GM12878 (cell line): ENCODE measurements around the gene KCNK13. TPM values are rescaled to one million over a fixed set of nuclear protein-coding genes. Genes with fewer than 3 reads are reported as not detected.

ENCODE experiments used
- ATAC-seq: fragments of 200-7000 bp; cut with Tn5 transposase; 3 replicates; pipeline ENCODE4 v1.9.1; 2020; ENCODE audit warnings: mild to moderate bottlenecking, moderate library complexity
- BruUV-seq: library from RNA; stranded (reverse); fragments of 400-500 nt; replicated peaks from 2 replicates; lab custom pipeline; 2021; lab: Mats Ljungman, UMichigan
- CTCF ChIA-PET: fragments of 300-600 bp; sonication (Branson Sonifier 250); formaldehyde crosslinking; extraction: SDS; loops from one replicate; lab custom pipeline; 2021; ENCODE audit warnings: inconsistent platforms; lab: Yijun Ruan, JAX
- POLR2A ChIA-PET: fragments of 350-600 bp; formaldehyde crosslinking; extraction: SDS; loops from one replicate; lab custom pipeline; 2021; ENCODE audit warnings: inconsistent platforms; lab: Charles Lee
- RAD21 ChIA-PET: fragments of 300-600 bp; sonication (Branson Sonifier 250); formaldehyde crosslinking; loops from one replicate; lab custom pipeline; 2023; ENCODE audit warnings: antibody characterized with exemption; ENCODE audit not compliant: unreplicated experiment; lab: Charles Lee
- SMC1A ChIA-PET: fragments of 300-600 bp; sonication (Branson Sonifier 250); formaldehyde crosslinking; loops from one replicate; lab custom pipeline; 2023; ENCODE audit not compliant: unreplicated experiment, uncharacterized antibody; lab: Charles Lee
- DNase-seq: peaks from one replicate; pipeline ENCODE4 v3.0.0-alpha.2; 2011; ENCODE audit warnings: low read depth, low spot score
- FAIRE-seq: peaks from 3 replicates; lab custom pipeline; 2011; peaks lifted over from hg19 to GRCh38; lab: Jason Lieb, UNC
- H2AFZ ChIP-seq: 2 replicates; pipeline ENCODE4 v1.6.0; 2011; ENCODE audit warnings: low read depth, low read length, control low read depth; ENCODE audit not compliant: control insufficient read depth
- H3K27ac ChIP-seq: 2 replicates; pipeline ENCODE4 v1.5.1; 2011; ENCODE audit warnings: control low read depth; ENCODE audit not compliant: control insufficient read depth, insufficient read depth
- H3K27me3 ChIP-seq, 2 experiments: replicated peaks in 1 of 2; 2 replicates each; pipeline versions ENCODE4 v1.6.0 to v1.6.1; 2011; ENCODE audit warnings: low read length in 1 of 2; ENCODE audit not compliant: control insufficient read depth in 2 of 2, insufficient read depth in 2 of 2
- H3K36me3 ChIP-seq, 2 experiments: 2 replicates each; pipeline ENCODE4 v1.5.1; 2011; ENCODE audit warnings: low read length in 1 of 2; ENCODE audit not compliant: control insufficient read depth in 2 of 2, insufficient read depth in 2 of 2
- H3K4me1 ChIP-seq: 2 replicates; pipeline ENCODE4 v1.6.1; 2011; ENCODE audit warnings: mild to moderate bottlenecking, low read length, moderate library complexity, mixed read lengths; ENCODE audit not compliant: control insufficient read depth, insufficient read depth
- H3K4me2 ChIP-seq: 2 replicates; pipeline ENCODE4 v1.6.0; 2011; ENCODE audit warnings: control low read depth; ENCODE audit not compliant: control insufficient read depth, insufficient read depth
- H3K4me3 ChIP-seq: fragments of 200-600 bp; sonication (generic); 2 replicates; pipeline ENCODE4 v1.5.1; 2016
- H3K79me2 ChIP-seq: 2 replicates; pipeline ENCODE4 v1.6.0; 2011; ENCODE audit warnings: low read length; ENCODE audit not compliant: control insufficient read depth, insufficient read depth
- H3K9ac ChIP-seq: 2 replicates; pipeline ENCODE4 v1.8.0; 2011; ENCODE audit warnings: low read length, control low read depth, mixed read lengths; ENCODE audit not compliant: control insufficient read depth, insufficient read depth
- H3K9me3 ChIP-seq: replicated peaks from 3 replicates; pipeline ENCODE4 v1.5.1; 2011; ENCODE audit warnings: mild to moderate bottlenecking, low read length; ENCODE audit not compliant: control insufficient read depth, insufficient read depth
- H4K20me1 ChIP-seq: 2 replicates; pipeline ENCODE4 v1.6.0; 2011; ENCODE audit not compliant: control insufficient read depth, insufficient read depth
- BHLHE40 ChIP-seq, 2 experiments: fragments of 450-650 bp in 1 of 2; IDR thresholded peaks; 2 replicates each; pipeline ENCODE4 v1.6.1; 2011 to 2017; ENCODE audit warnings: low read depth in 2 of 2, borderline replicate concordance in 1 of 2, improper control_type of control experiment in 1 of 2, low read length in 1 of 2, mild to moderate bottlenecking in 1 of 2
- CHD2 ChIP-seq: IDR thresholded peaks from 2 replicates; pipeline ENCODE4 v1.6.1; 2011; ENCODE audit warnings: low read depth, low read length, improper control_type of control experiment, borderline replicate concordance
- EED ChIP-seq: sonication (generic); IDR thresholded peaks from 2 replicates; pipeline ENCODE4 v1.6.1; 2016; ENCODE audit warnings: antibody characterized with exemption, low read depth
- EP300 ChIP-seq, 2 experiments: fragments of 150-350 bp in 1 of 2; IDR thresholded peaks; 2 replicates each; pipeline ENCODE4 v1.6.1; 2011 to 2012; ENCODE audit warnings: low read depth in 2 of 2, low read length in 2 of 2, borderline replicate concordance in 1 of 2, improper control_type of control experiment in 1 of 2, inconsistent platforms in 1 of 2; ENCODE audit not compliant: control insufficient read depth in 1 of 2
- ETV6 ChIP-seq, 2 experiments: fragments of 450-650 bp in 1 of 2; IDR thresholded peaks in 1 of 2; conservative IDR thresholded peaks in 1 of 2; 2 replicates each; pipeline ENCODE4 v1.6.1; 2014; ENCODE audit warnings: antibody characterized with exemption in 1 of 2, borderline replicate concordance in 1 of 2, low read depth in 1 of 2, mild to moderate bottlenecking in 1 of 2, moderate library complexity in 1 of 2
- LARP7 ChIP-seq: fragments of 450-650 bp; IDR thresholded peaks from 2 replicates; pipeline ENCODE4 v1.6.1; 2017; ENCODE audit warnings: mild to moderate bottlenecking
- MEF2B ChIP-seq: fragments of 450-650 bp; IDR thresholded peaks from 2 replicates; pipeline ENCODE4 v1.6.1; 2018; ENCODE audit warnings: mild to moderate bottlenecking, moderate library complexity; ENCODE audit not compliant: partially characterized antibody, poor library complexity, severe bottlenecking
- MYC ChIP-seq: IDR thresholded peaks from 2 replicates; pipeline ENCODE4 v1.6.1; 2011; ENCODE audit warnings: mild to moderate bottlenecking, low read length, moderate library complexity, inconsistent platforms; ENCODE audit not compliant: insufficient read depth, insufficient replicate concordance, insufficient read length, severe bottlenecking
- NFYA ChIP-seq: IDR thresholded peaks from 2 replicates; pipeline ENCODE4 v1.6.1; 2011; ENCODE audit warnings: low read depth, mild to moderate bottlenecking, low read length, improper control_type of control experiment, borderline replicate concordance
- NKRF ChIP-seq: fragments of 450-650 bp; conservative IDR thresholded peaks from 2 replicates; pipeline ENCODE4 v1.6.1; 2017; ENCODE audit warnings: mild to moderate bottlenecking, moderate library complexity
- NRF1 ChIP-seq: conservative IDR thresholded peaks from 2 replicates; pipeline ENCODE4 v1.6.1; 2011; ENCODE audit warnings: mild to moderate bottlenecking, low read depth, low read length, improper control_type of control experiment
- PKNOX1 ChIP-seq: fragments of 450-650 bp; IDR thresholded peaks from 2 replicates; pipeline ENCODE4 v1.6.1; 2016; ENCODE audit warnings: mild to moderate bottlenecking
- STAT1 ChIP-seq: fragments of 450-650 bp; conservative IDR thresholded peaks from 2 replicates; pipeline ENCODE4 v1.6.1; 2014; ENCODE audit warnings: antibody characterized with exemption, mild to moderate bottlenecking
- SUZ12 ChIP-seq: fragments of 200-600 bp; sonication (generic); IDR thresholded peaks from one replicate; pipeline ENCODE4 v1.6.1; 2018; ENCODE audit warnings: antibody characterized with exemption, mild to moderate bottlenecking; ENCODE audit not compliant: unreplicated experiment
- WGBS: methylation state at CpG from one replicate; pipeline ENCODE4 v1.1.6; 2016; ENCODE audit warnings: low lambda C conversion rate; ENCODE audit not compliant: insufficient replicate concordance, insufficient coverage; ENCODE audit errors: missing lambda C conversion rate; 5-methylcytosine and 5-hydroxymethylcytosine counted together
- in situ Hi-C: fragments of 300-500 bp; cut with MboI; formaldehyde crosslinking; loops from 9 replicates; pipeline ENCODE4 v1.14.3; 2018; ENCODE audit warnings: mixed read lengths
- intact Hi-C: fragments of 100-400 bp; cut with micrococcal nuclease; formaldehyde crosslinking; loops from one replicate; pipeline ENCODE4 v1.14.2; 2022; ENCODE audit not compliant: unreplicated experiment
- polyA plus RNA-seq, 11 experiments: library from polyadenylated mRNA; depleted of rRNA in 4 of 11; unstranded in 6 of 11; stranded (reverse) in 5 of 11; fragments of >200 nt; fragmentation: Nextera tagmentation in 4 of 11; fragmentation: Illumina TruSeq in 1 of 11; extraction: Ambion mirVana in 4 of 11; extraction: Trizol in 1 of 11; gene quantifications; 1 replicate in 1 of 11; 2 replicates in 10 of 11; pipeline versions ENCODE4 v1.2.1 to v1.2.3, GENCODE V29; 2011 to 2016; ENCODE audit warnings: inconsistent platforms in 2 of 11, missing spikeins in 2 of 11, low read depth in 1 of 11
- total RNA-seq, 4 experiments: library from RNA; depleted of rRNA in 3 of 4; stranded (reverse); fragments of >200 nt in 3 of 4; fragmentation: Illumina TruSeq in 1 of 4; extraction: Trizol in 1 of 4; gene quantifications; 2 replicates each; pipeline versions ENCODE4 v1.2.1 to v1.2.3, GENCODE V29; 2013 to 2021
- TF ChIP-seq, protein P1 (sequence below): IDR thresholded peaks from 2 replicates; pipeline ENCODE4 v1.6.1; 2011; ENCODE audit warnings: mild to moderate bottlenecking, low read depth, low read length, moderate library complexity; ENCODE audit not compliant: insufficient replicate concordance

Gene KCNK13
- total and polyA plus RNA-seq, 10 of the 15 experiments (the other 5 are each of a cell fraction or from before 2014, with no cell fraction given): not detected

- Histone ChIP-seq H3K4me3 (no peak overlapping the region), H2AFZ (no peak overlapping the region), H3K79me2 (no peaks in the 10 kb centered on the region), H3K27ac (no peak overlapping the region), H4K20me1 (no peaks in the 10 kb centered on the region), H3K36me3 (no peaks in the 10 kb centered on the region), H3K4me1 (no peaks in the 10 kb centered on the region), H3K9me3 (no peaks in the 10 kb centered on the region; the same call in 2 of the 3 replicates), H3K27me3 (no peaks in the 10 kb centered on the region), H3K9ac (no peak overlapping the region), H3K4me2 (no peak overlapping the region)
- WGBS: 26% methylated on average over 3 of the region's 3 CpGs
- BruUV-seq: no TSS peak
- no peak for ATAC-seq
- FAIRE-seq: no peak
- CTCF ChIA-PET: no interaction called here
- intact Hi-C loops: no loop called here
- TF ChIP-seq, protein P1, sequence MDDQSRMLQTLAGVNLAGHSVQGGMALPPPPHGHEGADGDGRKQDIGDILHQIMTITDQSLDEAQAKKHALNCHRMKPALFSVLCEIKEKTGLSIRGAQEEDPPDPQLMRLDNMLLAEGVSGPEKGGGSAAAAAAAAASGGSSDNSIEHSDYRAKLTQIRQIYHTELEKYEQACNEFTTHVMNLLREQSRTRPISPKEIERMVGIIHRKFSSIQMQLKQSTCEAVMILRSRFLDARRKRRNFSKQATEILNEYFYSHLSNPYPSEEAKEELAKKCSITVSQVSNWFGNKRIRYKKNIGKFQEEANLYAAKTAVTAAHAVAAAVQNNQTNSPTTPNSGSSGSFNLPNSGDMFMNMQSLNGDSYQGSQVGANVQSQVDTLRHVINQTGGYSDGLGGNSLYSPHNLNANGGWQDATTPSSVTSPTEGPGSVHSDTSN: no peak
- TF ChIP-seq ETV6 (conservative IDR thresholded peaks at IDR 0.05 in 1 of 2, IDR thresholded peaks at IDR 0.05 in 1 of 2; ENCODE audit: borderline replicate concordance in 1 of 2, low read depth in 1 of 2) (no peak), SUZ12 (no peak), EED (no peak), STAT1 (no peak), BHLHE40 (IDR thresholded peaks at IDR 0.05; ENCODE audit: borderline replicate concordance in 1 of 2, low read depth in 2 of 2, low read length in 1 of 2) (no peak), PKNOX1 (no peak), NFYA (no peak), NRF1 (no peak), MYC (no peak), LARP7 (no peak), EP300 (IDR thresholded peaks at IDR 0.05; ENCODE audit: borderline replicate concordance in 1 of 2, control insufficient read depth in 1 of 2, low read depth in 2 of 2, low read length in 2 of 2) (no peak), MEF2B (no peak), NKRF (no peak), CHD2 (no peak)
- RAD21 ChIA-PET: no interaction called here
- SMC1A ChIA-PET: no interaction called here
- in situ Hi-C loops: no loop called here
- POLR2A ChIA-PET: no interaction called here
- DNase-seq: no peak
Observed at GRCh38 chr14:90159146-90159545, 97.4 kb downstream of the KCNK13 start.
